IPS DF 6.9 (cell line): ENCODE data around the gene SPAG16.

ENCODE experiments used
- DNase-seq: peaks from one replicate; pipeline ENCODE4 v3.0.0-alpha.2; 2013; ENCODE audit warnings: low read depth, low spot score
- H3K27ac ChIP-seq: one replicate; pipeline ENCODE4 v1.5.1; 2013; ENCODE audit warnings: low read length, control low read depth
- H3K27me3 ChIP-seq: 2 replicates; pipeline ENCODE4 v1.6.1; 2013; ENCODE audit warnings: mild to moderate bottlenecking, low read length; ENCODE audit not compliant: control insufficient read depth, insufficient read depth
- H3K36me3 ChIP-seq: 2 replicates; pipeline ENCODE4 v1.6.1; 2013; ENCODE audit warnings: low read length; ENCODE audit not compliant: control insufficient read depth, insufficient read depth
- H3K4me1 ChIP-seq: 2 replicates; pipeline ENCODE4 v1.6.1; 2013; ENCODE audit warnings: low read length; ENCODE audit not compliant: control insufficient read depth, insufficient read depth
- H3K4me3 ChIP-seq: 2 replicates; pipeline ENCODE4 v1.5.1; 2013; ENCODE audit warnings: mild to moderate bottlenecking, low read length
- H3K9me3 ChIP-seq: 2 replicates; pipeline ENCODE4 v1.6.1; 2013; ENCODE audit warnings: low read length, inconsistent platforms; ENCODE audit not compliant: control insufficient read depth, insufficient read depth
- WGBS: extraction: QIAGEN DNeasy Blood & Tissue Kit; methylation state at CpG from one replicate; pipeline ENCODE4 v1.1.7; 2013; ENCODE audit warnings: mixed read lengths, missing lambda C conversion rate; ENCODE audit not compliant: insufficient read length, insufficient coverage; 5-methylcytosine and 5-hydroxymethylcytosine counted together

SPAG16 gene

GRCh38 chr2:214215107-214215506 is 930.8 kb downstream of the SPAG16 start:
- no peak overlapping the region for H3K4me3 ChIP-seq
- H3K27ac ChIP-seq = no peak overlapping the region
- DNase-seq = no peak
- no peaks in the 10 kb centered on the region for H3K36me3 ChIP-seq
- no CpG with 5 or more reads among the region's 1 CpG for WGBS
- no peaks in the 10 kb centered on the region for H3K4me1 ChIP-seq
- no peaks in the 10 kb centered on the region for H3K9me3 ChIP-seq
- H3K27me3 ChIP-seq = no peaks in the 10 kb centered on the region

GRCh38 chr2:214217136-214217535 is 932.9 kb downstream of the SPAG16 start:
- no peaks in the 10 kb centered on the region for H3K27me3 ChIP-seq
- H3K4me3 ChIP-seq = no peak overlapping the region
- WGBS = no CpG with 5 or more reads among the region's 2 CpGs
- no peaks in the 10 kb centered on the region for H3K36me3 ChIP-seq
- DNase-seq = no peak
- H3K9me3 ChIP-seq = no peaks in the 10 kb centered on the region
- no peaks in the 10 kb centered on the region for H3K4me1 ChIP-seq
- no peak overlapping the region for H3K27ac ChIP-seq

- no peak for DNase-seq
- Histone ChIP-seq H3K4me1 (no peaks in the 10 kb centered on the region), H3K36me3 (no peaks in the 10 kb centered on the region)
These were observed 933.3 kb downstream of the SPAG16 start for GRCh38 chr2:214217599-214217998.

GRCh38 chr2:214220251-214220650 is 936.0 kb downstream of the SPAG16 start:
- H3K4me1 ChIP-seq = no peaks in the 10 kb centered on the region
- no peak overlapping the region for H3K4me3 ChIP-seq
- H3K27ac ChIP-seq = no peak overlapping the region
- no peaks in the 10 kb centered on the region for H3K27me3 ChIP-seq
- no peaks in the 10 kb centered on the region for H3K9me3 ChIP-seq
- DNase-seq = no peak
- no CpG with 5 or more reads among the region's 3 CpGs for WGBS
- no peaks in the 10 kb centered on the region for H3K36me3 ChIP-seq

More at GRCh38 chr2:214217599-214217998, 933.3 kb downstream of the SPAG16 start:
- H3K27me3 ChIP-seq = no peaks in the 10 kb centered on the region
- H3K9me3 ChIP-seq = no peaks in the 10 kb centered on the region
- no CpG with 5 or more reads among the region's 1 CpG for WGBS
- H3K4me3 ChIP-seq = no peak overlapping the region
- H3K27ac ChIP-seq = no peak overlapping the region

GRCh38 chr2:214226061-214226460 is 941.8 kb downstream of the SPAG16 start:
- Histone ChIP-seq H3K9me3 (no peaks in the 10 kb centered on the region), H3K4me1 (no peaks in the 10 kb centered on the region), H3K27ac (no peak overlapping the region), H3K27me3 (no peaks in the 10 kb centered on the region), H3K4me3 (no peak overlapping the region), H3K36me3 (no peaks in the 10 kb centered on the region)
- DNase-seq = no peak
- WGBS = no CpG with 5 or more reads among the region's 2 CpGs

- Histone ChIP-seq H3K27me3 (no peaks in the 10 kb centered on the region), H3K36me3 (no peaks in the 10 kb centered on the region), H3K4me1 (no peaks in the 10 kb centered on the region), H3K9me3 (no peaks in the 10 kb centered on the region), H3K4me3 (no peak overlapping the region), H3K27ac (no peak overlapping the region)
- DNase-seq = no peak
- WGBS = no CpG with 5 or more reads among the region's 2 CpGs
These were observed 948.0 kb downstream of the SPAG16 start for GRCh38 chr2:214232271-214232670.

GRCh38 chr2:214233164-214233563 is 948.9 kb downstream of the SPAG16 start:
- H3K36me3 ChIP-seq = no peaks in the 10 kb centered on the region
- no peak for DNase-seq

GRCh38 chr2:214242797-214243196 is 958.5 kb downstream of the SPAG16 start:
- no peak for DNase-seq
- Histone ChIP-seq H3K27ac (no peak overlapping the region), H3K27me3 (no peaks in the 10 kb centered on the region), H3K36me3 (no peaks in the 10 kb centered on the region), H3K4me3 (no peak overlapping the region), H3K4me1 (no peaks in the 10 kb centered on the region), H3K9me3 (no peaks in the 10 kb centered on the region)
- WGBS = no CpG with 5 or more reads among the region's 1 CpG

More at GRCh38 chr2:214233164-214233563, 948.9 kb downstream of the SPAG16 start:
- Histone ChIP-seq H3K4me3 (no peak overlapping the region), H3K4me1 (no peaks in the 10 kb centered on the region), H3K9me3 (no peaks in the 10 kb centered on the region), H3K27me3 (no peaks in the 10 kb centered on the region), H3K27ac (no peak overlapping the region)

GRCh38 chr2:214244847-214245246 is 960.6 kb downstream of the SPAG16 start:
- no peaks in the 10 kb centered on the region for H3K4me1 ChIP-seq
- H3K27me3 ChIP-seq = no peaks in the 10 kb centered on the region

GRCh38 chr2:214246417-214246816 is 962.2 kb downstream of the SPAG16 start:
- no peaks in the 10 kb centered on the region for H3K27me3 ChIP-seq
- no peak overlapping the region for H3K4me3 ChIP-seq
- H3K27ac ChIP-seq = no peak overlapping the region
- no peaks in the 10 kb centered on the region for H3K36me3 ChIP-seq
- DNase-seq = no peak
- H3K4me1 ChIP-seq = no peaks in the 10 kb centered on the region
- no peaks in the 10 kb centered on the region for H3K9me3 ChIP-seq

More at GRCh38 chr2:214244847-214245246, 960.6 kb downstream of the SPAG16 start:
- WGBS = no CpG with 5 or more reads among the region's 1 CpG
- Histone ChIP-seq H3K9me3 (no peaks in the 10 kb centered on the region), H3K27ac (no peak overlapping the region), H3K36me3 (no peaks in the 10 kb centered on the region), H3K4me3 (no peak overlapping the region)
- no peak for DNase-seq

- no peak for DNase-seq
- Histone ChIP-seq H3K27me3 (no peaks in the 10 kb centered on the region), H3K4me3 (no peak overlapping the region), H3K9me3 (no peaks in the 10 kb centered on the region), H3K27ac (no peak overlapping the region), H3K4me1 (no peaks in the 10 kb centered on the region), H3K36me3 (no peaks in the 10 kb centered on the region)
- WGBS = no CpG with 5 or more reads among the region's 3 CpGs
These were observed 963.3 kb downstream of the SPAG16 start for GRCh38 chr2:214247531-214247930.
